ENCODE results near the gene PCSK9.
A peak's percentile ranks its signal among the peaks of the same experiment; 100 is the strongest.
"Not testable (repeated sequence)": the region's sequence is repeated elsewhere in the genome, so short reads cannot be mapped to it uniquely, and the experiment has no call there.

Gene PCSK9

DNA sequence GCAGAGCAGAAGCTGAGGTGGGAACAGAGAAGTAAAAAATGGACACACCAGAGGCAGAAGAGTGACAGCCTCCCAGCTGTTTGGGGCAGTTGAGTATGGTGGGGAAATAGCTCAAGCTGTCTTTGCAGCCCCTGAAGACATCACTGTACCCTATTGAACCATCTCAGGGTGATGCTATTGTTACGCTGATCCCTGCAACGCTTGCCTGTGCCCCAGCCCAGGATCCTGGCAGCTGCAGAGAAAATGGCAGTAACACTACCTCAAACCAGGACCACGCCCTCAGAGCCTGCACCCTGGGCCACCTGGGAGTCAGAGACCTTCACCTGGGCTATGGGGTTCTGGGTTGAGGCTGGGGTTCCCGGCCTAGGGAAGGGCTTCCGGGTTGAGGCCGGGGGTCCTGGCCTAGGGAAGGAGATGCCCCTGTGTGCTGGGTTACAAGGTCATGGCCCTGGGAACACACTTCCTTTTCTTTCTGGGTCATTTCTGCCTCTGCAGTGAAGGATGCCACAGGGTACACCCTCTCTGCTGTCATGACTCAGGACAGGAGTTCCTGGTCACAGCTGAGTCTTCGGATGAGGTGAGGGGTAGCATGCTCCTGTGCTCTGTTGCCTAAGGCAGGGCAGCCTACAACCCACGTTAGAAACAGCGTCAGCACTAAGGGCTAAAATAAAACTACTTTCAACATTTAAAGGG is 29.0 kb upstream of the PCSK9 start:
- DNase-seq: no peak

DNA sequence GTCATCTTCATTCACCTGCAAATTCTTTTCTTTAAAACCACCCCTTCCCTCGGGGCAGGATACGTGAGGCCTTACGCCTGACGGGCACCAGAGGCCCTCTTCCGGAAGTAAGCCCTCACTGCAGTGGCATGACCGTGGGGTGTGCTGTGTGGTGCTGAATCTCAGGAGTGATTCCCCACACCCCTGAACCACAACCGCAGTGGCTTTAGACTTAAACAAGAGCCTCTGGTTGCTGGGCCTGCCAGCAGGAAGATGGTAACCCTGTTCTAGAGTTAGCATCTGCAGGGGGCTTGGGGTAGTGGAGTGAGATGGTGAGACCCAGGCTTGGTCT is 28.5 kb upstream of the PCSK9 start:
- DNase-seq: no peak

DNA sequence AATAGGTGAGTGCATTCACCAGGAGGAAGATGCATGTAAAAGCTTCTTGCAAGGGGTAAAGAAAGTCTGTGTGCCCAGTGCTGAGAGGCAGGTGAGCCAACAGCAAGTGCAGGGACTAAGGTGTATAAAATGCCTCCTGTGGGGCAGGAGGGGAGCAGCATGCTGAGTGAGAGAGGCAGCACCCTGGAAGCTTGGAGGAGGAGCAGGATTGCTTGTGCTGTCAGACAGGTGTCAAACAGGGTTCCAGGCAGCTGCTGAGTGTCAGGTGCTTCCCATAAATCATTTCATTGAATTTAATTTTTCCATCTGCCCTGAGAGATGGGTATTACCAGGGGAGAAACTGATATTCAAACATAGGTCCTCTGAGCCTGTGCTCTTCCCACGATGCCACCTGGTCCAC is 26.7 kb upstream of the PCSK9 start:
- DNase-seq: no peak

DNA sequence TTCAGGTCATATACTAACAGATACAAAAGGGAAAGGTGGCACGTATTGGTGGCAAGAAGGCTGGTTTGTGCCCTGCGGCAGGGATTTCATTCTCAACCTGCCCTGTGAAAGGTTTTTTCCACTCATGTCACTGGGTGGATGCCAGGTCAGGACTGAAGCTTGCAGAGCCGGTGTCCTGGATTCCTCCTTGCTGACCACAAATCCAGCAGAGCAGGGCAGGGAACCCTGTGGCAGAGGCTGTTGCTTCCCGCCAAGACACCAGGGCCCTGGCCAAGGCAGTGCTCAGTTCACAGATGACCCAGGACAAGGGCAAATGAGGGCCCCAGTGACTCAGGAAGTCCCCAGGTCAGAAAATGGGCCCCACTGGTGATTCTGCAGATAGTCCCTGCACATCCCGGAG is 24.2 kb upstream of the PCSK9 start:
- DNase-seq: no peak

DNA sequence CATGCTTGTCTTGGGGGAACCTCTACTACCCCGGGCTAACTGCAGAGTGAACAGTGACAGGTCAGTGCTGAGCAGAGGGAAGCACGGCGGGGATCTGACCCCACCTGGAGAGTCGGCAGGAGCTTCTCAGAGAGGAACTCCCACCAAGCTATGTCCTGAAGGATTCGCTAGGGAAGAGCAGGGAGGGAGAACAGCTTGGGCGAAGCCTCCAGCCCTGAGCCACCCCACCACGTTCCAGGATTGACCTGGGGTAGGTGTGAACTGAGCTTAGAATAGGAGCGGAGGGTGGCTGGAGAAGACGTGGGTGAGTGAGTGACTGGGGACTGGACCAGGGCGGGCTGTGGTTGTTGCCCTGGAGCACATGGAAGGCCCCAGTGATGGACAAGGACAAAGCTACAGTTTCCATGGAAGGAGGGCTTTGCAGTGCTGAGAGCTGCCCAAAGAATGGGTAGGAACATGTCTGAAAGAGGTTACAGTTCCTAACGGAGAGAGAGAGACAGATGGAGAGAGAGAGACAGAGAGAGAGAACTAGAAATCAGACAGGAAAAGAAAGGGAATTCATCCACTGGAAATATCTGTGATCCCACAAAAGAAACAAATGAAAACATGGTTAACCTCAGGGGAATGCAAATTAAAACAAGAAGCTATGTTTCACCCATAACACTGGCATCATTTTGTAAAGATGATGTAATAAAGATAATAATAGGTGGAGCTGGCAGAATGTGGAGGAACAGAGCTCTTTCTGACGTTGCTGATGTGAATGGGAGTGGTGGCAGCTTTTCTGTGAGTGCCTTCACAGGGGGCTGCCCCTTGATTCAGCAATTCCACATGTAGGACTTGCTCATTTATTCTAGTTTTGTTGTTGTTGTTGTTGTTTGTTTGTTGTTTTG is 23.4 kb upstream of the PCSK9 start:
- no peak for DNase-seq

DNA sequence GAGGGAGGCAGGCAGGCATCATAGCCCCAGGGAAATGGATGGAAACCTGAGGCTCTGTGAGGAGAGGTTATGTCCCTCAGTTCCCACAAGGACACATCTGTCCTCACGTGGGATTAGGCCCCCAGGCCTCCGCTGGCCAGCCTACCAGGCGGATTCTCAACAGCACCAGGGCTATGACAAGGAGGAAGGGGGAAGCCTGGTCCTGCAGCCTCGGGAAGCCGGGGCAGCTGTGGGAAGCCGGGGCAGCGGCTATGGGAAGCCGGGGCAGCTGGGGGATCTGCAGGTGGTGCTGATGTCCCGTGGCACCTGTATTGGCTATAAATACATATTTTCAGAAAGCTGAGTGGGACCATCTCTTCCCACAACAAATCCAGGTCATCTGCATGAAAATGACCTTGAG is 21.0 kb upstream of the PCSK9 start:
- no peak for DNase-seq

DNA sequence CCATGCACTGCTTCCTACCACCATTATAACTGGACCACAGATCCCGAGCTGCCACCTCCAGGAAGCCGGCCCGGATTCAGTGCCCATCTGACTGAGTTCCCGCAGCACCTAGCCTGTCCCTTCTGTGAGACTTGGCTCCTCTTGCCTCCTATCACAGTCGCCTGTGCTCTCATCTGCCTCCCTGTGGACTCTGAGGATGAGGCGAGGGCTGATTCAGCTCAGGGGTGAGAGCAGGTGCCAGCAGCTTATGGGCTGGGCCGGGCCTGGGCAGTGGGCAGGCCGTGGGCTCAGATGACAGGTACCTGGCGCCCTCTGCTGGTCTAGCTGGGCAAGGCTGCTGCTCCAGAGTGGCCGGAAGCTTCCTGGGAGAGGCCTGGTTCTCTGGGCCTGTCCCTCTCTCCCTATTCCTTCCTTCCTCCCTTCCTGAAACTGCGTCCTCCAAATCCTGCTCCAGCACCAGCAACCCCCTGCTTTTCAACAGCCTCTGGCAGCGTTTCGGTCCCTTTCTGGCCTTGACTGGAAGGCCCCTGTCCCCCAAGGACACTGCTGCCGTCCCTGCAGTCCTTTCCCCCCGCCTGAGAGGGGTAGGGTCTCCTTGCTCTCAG is 17.3 kb upstream of the PCSK9 start:
- peak; percentile 64 for DNase-seq

DNA sequence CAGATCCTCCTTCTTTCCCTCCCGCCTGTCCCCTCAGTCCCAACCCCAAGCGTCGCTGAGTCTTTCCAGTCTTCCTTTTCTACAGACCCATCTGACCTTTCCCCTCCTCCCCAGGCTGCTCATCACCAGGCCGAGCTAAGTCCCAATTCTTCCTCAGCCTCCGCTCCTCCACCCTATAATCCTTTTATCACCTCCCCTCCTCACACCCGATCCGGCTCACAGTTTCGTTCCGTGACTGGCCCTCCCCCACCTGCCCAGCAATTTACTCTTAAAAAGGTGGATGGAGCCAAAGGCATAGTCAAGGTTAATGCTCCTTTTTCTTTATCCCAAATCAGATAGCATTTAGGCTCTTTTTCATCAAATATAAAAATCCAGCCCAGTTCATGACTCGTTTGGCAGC is 15.2 kb upstream of the PCSK9 start:
- not testable (repeated sequence) for DNase-seq

DNA sequence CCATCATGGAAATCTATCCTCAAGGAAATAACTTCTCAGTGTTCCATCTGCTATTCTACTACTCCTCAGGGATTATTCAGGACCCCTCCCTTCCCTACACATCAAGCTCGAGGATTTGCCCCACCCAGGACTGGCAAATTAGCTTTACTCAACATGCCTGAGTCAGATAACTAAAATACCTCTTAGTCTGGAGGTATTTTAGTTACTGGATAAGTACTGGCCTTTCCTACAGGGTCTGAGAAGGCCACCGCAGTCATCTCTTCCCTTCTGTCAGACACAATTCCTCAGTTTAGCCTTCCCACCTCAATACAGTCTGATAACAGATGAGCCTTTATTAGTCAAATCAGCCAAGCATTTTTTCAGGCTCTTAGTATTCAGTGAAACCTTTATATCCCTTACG is 12.7 kb upstream of the PCSK9 start:
- not testable (repeated sequence) for DNase-seq

DNA sequence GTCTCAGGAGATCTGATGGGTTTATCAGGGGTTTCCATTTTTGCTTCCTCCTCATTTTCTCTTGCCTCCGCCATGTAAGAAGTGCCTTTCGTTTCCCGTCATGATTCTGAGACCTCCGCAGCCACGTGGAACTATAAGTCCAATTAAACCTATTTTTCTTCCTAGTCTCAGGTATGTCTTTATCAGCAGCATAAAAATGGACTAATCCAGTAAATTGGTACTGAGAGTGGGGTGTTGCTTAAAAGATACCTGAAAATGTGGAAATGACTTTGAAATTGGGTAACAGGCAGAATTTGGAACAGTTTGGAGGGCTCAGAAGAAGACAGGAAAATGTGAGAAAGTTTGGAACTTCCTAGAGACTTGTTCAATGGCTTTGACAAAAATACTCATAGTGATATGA is 8.2 kb upstream of the PCSK9 start:
- DNase-seq: not testable (repeated sequence)

DNA sequence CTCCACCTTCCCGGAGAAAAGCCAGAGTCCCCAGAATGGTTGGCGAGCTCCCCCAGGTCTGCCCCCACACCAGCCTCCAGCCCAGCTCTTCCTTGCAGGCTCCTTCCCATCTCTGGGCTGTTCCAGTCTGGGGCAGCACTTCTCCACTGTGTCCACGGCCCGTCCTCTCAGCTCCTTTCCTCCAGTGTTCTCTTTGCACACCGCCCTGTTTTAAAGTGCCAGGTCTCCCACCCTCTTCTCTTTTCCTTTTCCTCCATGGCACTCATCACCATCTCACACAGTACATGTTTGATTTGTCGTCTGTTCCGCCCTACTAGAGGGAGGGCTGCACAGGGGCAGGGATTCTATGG is 6.1 kb upstream of the PCSK9 start:
- no peak for DNase-seq

DNA sequence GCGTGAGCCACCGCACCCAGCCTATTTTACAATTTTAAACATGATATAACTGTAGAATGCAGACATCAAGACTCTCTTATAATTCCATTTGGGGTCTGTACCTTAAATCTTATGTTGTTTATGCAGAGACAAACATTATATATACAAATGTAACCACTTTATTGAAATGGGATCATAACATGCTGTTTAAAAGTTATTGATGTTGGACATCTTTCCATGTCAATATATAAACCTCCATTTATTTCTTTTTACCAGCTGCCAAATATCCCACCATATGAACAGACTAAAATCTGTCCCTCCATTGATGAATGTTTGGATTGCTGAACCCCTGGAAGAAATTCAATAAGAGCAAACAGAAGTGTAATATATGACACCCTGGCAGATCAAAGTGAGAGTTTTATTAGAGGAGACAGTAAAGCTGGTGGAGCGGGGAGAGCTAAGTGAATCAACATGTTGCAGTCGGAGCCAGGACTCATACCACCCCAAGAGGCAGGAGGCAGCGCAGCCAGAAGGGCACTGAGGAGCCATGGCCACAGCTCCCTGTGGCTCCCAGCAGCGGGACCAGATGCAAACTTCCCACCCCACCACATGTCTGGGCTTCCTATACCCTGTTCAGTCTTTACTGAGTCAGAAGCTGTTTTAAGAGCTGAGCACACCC is 4.7 kb upstream of the PCSK9 start:
- no peak for DNase-seq

DNA sequence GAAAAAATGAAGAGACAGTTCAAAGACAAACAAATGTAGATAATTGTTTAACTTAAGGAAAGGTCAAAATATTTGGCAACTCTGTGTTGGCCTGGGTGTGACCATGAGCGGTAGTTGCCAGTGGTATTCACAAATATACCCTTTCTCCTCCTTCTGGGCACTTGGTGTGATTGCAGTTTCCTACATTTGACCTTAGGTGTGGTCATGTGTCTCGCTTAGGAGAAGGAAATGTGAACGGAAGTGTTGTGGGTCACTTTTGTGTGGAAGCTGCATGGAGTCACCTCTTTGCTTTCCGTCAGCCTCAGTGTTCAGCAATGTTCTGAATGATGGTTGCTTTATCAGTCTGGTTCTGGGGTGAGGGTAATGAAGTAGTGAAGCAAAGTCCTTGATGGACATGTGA is 3.4 kb upstream of the PCSK9 start:
- DNase-seq: no peak

DNA sequence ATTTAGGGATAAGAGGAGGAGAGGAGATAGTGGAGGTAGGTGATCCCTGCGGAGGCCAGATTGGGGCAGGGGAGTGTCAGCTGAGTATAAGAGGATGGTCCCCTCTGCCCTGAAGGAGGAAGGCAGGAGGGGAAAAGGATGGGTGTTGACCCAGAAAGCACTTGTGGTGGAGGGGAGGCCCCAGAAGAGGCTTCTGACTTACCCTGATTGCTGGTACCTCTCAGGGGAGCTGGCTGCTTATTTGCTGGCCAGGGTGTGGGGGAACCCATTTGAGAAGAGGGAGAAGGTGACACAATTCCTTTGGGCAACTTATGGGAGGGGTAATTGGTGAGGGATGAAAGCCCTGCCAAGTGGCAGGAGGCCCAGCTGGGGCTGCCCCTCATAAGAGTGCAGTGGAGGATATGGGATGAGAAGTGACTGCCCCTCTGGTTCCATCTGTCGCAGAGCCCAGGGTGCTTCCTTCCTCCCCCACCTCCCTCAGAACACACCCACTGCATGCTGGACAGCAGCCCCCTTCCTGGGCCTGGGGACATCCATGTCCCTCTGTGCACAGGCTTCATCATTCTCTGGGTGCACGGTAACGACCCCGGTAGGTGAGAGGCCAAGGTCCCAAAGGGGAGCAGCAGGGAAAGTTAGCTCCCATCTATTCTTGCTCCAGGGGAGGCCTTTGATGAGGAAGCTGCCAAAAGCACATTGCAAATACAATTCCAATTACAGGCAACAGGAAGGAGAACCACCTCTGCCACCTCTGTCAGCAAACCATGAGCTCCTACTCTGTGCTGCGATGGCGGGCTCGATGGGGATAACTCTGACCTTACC is 1.4 kb upstream of the PCSK9 start:
- no peak for DNase-seq

DNA sequence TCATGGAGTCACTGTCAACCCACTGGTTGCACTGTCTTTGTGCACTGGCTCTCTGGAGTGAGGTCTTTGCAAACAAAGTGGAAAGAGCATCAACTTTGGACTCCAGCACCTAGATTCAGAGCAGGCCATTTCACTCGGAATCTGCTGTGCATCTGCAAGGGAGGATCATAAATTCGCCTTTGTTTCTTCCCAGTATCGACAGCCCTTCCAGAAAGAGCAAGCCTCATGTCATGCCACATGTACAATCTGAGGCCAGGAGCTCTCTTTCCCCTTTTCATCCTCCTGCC is 853 bp upstream of the PCSK9 start:
- no peak for DNase-seq

DNA sequence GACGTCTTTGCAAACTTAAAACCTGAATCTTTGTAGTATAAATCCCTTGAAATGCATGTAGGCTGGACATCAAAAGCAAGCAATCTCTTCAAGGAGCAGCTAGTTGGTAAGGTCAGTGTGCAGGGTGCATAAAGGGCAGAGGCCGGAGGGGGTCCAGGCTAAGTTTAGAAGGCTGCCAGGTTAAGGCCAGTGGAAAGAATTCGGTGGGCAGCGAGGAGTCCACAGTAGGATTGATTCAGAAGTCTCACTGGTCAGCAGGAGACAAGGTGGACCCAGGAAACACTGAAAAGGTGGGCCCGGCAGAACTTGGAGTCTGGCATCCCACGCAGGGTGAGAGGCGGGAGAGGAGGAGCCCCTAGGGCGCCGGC is 390 bp upstream of the PCSK9 start:
- DNase-seq: no peak

DNA sequence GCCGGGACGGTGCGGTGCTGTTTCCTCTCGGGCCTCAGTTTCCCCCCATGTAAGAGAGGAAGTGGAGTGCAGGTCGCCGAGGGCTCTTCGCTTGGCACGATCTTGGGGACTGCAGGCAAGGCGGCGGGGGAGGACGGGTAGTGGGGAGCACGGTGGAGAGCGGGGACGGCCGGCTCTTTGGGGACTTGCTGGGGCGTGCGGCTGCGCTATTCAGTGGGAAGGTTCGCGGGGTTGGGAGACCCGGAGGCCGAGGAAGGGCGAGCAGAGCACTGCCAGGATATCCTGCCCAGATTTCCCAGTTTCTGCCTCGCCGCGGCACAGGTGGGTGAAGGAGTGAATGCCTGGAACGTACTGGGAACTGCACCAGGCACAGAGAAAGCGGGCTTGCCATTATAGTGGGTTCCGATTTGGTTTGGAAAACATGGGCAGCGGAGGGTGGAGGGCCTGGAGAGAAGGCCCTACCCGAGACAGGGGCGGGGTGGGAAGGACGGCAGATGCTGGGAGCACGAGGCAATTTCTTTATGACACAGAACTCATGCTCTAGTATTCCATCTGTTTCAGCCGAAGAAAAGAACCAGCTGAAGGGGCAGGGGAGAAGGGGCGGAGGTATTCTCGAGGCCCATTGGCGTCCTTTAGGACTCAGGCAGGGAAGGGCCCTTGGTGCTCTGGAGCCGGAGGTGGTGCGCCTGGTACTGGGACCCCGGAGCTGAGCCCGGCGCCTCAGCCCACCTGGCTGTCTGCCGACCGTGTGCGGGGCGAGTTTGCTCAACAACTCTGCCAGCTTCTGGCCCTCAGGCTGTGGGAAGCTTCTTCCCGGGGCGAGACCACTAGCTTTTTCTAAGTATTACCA is 960 bp downstream of the PCSK9 start:
- no peak for DNase-seq

DNA sequence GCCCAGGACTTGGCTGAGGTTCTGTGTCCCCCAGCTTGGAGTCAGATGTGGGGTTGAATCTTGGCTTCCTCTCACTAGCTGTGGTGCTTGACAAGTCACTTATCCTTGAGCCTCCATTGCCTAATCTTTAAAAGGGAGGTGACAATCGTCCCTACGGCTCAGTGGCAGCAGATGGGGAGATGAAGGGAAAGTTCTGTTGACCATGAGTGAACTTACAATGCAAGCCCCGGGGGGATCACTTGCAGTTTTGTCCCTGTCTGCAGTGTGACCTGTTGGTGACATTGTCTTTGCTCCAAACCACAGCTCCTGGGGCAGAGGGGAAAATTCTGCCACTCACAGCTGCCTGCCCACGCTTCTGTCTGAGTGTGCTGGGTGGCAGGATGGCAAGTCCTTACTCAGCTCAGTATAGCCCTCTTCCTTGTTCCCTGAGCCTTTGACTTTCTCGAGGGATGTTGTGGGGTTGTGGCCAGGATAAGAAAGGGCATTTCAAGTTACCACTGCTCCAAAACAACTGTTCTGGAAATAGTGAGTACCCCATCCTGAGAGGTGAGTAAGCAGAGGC is 1.7 kb downstream of the PCSK9 start:
- no peak for DNase-seq

DNA sequence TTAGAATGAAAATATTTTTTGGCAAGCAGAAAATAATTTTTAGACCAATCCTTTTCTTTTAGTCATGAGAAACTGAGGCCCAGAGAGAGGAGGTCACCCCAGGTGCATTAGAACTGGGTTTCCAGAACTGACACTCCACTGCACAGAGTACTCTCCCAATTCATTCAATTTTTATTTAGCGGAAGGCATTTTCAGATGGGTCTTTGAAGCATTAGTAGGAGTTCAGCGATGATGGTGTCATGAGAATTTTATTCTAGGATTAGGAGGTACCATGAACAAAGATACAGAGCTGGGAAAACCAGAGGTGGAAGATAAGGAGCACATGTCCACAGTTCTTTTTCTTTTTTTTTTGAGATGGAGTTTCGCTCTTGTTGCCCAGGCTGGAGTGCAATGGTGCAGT is 2.3 kb downstream of the PCSK9 start:
- DNase-seq: no peak

DNA sequence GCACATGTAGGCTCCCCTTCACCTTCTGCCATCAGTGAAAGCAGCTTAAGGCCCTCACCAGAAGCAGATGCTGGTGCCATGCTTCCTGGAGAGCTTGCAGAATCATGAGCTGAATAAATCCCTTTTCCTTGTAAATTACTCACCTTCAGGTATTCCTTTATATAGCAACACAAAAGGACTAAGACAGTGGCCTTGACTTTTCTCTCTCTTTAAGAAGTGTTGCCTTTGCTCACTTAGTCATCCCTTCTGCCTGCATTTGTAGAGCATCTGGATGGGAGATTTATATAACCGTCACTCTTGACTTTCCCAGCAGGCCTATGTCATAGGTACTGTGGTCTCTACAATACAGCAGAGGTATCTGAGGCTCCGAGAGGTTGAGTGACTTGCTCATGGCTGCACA is 3.7 kb downstream of the PCSK9 start:
- no peak for DNase-seq

DNA sequence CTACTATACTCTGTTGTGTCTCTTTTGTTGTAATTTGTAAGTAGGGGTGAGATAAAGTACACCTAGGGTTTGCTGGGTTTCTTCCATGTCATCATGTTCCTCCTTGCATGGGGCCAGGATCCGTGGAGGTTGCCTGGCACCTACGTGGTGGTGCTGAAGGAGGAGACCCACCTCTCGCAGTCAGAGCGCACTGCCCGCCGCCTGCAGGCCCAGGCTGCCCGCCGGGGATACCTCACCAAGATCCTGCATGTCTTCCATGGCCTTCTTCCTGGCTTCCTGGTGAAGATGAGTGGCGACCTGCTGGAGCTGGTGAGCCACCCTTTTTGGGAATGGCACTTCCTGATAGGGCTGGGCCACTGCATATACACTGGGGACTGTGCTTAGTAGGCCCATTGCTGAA is 4.4 kb downstream of the PCSK9 start:
- no peak for DNase-seq

Measured in activated CD8-positive, alpha-beta memory T cell treated with anti-CD3 and anti-CD28 coated beads, Interleukin-2, amount 50 U/mL, for 4 hours (primary cell).